Fibroblast of skin of left quadriceps (primary cell): Measurements from ENCODE around the gene CNOT4.
"Not testable (repeated sequence)": the region's sequence is repeated elsewhere in the genome, so short reads cannot be mapped to it uniquely, and the experiment has no call there.

Experiments
- DNase-seq, 2 experiments: peaks; one replicate each; pipeline ENCODE4 v3.0.0-alpha.2; 2013; ENCODE audit warnings: low read depth in 2 of 2

Gene CNOT4

DNA sequence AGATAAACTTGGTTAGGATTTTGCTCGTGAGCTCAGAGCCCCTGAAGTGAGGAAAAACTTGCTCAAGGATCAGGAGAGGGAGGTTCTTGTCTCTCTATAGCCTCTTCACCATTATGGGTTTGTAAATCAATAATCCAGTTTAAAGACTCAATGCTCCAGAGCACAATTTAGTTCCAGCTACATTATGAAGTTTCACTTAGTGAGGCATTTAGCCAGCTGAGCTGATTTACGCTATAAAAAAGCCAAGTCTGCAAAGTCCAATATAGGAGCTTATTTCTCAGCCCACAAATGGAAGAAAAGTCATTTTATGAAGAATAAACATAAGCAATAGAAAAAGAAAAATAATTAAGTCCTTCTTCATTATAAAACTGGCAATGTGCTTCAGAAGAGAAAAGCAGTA, 145.7 kb downstream of the CNOT4 start:
- no peak for DNase-seq

DNA sequence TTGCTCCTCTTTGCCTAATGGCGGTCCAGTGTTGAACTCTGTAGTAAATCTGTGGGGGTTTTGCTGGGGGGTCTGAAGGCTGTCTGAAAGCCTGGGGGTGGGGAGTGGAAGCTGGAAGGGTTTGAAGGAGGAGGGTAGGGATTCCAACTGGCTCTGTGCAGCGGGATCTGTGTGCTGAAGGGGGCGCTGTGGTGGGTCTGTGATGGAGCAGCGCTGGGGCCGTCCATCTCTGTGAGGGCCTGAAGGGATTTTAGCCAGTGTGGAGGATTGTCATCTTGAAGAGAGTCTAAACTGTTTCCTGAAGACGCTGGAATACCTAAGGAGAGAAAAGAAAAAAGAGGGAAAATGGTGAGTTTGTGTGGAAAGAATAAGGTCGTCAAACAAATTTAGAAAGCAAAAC, 147.0 kb downstream of the CNOT4 start:
- DNase-seq = no peak

DNA sequence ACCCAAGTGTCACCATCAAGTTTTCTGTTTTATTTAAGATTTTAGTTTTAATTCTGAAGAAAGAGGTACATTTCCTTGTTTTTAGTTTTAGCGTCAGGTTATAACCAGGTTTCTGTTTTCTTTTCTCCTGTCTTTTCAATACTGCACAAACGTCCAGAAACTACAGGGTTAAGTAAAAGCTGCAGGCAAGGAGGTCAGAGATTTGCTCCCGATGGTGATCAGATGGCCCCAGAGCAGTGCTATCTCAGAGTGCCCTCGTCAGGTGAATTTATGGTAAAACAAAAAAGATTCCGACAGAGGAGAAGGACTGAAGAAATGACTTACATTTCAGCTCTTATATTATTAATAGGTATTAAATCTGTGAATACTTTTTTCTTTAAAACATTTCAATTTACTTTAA, 148.1 kb downstream of the CNOT4 start:
- DNase-seq = no peak

DNA sequence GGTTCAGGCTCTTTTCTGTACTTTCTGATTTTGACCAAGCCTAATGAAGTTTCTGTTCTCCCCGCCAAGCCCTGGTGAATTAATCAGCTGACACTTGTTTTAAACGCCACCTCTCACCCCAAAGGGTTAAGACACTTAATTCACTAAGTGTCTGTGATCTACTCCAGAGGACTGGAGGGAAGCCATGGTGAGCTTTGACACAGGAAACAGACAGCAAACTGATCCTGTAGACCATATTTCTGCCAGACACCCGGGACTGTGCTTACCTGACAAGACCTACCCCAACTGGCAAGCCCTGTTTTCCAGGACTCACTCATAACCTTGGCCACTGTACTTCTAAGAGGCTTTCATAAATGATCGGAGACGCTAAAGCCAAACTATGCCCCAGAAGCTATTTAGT, 150.3 kb downstream of the CNOT4 start:
- DNase-seq = no peak

DNA sequence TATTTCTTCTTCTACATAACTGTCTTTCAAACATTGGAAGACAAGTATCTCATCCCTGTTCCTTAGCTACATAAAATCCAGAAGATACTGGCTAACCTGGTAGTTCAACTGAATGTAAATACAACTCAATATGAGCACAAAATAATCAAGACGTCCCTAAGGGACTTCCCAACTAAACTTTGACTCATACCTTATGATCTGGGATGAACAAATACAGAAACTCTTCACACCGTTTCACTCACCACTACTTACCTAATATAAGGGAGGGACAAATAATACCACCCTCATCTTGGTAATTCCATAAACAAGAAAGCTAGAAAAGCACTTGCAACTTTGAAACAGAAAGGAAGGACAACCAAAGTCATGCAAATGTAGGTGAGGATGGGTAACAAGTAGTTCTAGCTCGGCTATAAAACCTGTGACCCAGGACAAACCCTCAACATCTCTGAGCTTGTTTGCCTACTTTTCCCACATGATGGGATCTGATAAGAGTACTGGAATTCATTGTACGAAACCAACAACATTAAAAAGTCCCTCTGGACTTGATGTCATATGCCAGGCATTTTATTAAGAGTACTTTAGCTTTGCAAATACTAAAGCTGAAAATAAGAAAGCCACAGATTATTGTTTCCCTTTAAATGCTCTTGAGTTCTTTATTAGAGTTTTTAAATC, 154.4 kb downstream of the CNOT4 start:
- DNase-seq = no peak

DNA sequence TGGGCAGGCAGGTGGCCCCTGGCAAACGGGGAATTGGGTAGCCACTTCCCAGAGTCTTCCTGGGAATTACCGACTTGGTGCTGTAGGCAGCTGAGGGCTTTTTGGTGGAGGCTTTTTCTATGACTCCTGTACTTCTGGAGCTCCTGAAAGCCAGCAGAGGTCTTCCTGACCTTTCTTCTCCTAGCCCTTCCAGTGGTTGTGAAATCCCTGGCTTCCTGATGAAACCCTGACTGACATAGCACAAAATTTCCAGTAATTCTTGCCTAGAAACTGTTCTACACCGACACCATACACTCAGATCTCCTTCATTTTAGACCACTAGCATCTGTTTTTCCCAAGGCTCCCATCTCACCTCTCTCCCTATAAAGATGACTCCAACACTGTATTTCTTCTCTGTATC, 156.1 kb downstream of the CNOT4 start:
- DNase-seq = no peak

DNA sequence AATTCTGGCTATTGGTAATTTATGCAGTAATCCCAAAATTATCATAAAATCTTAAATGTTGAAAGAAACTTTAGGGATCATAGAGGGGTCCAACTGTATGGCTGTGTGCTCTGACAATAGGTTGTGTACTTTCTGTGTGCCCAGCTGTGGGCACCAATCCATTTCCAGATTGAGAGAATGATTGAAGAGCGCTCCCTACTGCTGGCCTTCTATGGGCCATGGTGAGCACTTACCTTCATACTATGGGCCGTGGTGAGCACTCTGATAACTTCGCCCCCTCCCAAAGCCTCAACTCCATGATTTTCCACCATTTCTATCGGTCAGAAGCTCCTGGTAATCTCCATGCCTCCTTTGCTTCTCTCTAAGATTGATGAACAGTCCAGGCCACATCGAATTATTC, 157.6 kb downstream of the CNOT4 start:
- no peak for DNase-seq

DNA sequence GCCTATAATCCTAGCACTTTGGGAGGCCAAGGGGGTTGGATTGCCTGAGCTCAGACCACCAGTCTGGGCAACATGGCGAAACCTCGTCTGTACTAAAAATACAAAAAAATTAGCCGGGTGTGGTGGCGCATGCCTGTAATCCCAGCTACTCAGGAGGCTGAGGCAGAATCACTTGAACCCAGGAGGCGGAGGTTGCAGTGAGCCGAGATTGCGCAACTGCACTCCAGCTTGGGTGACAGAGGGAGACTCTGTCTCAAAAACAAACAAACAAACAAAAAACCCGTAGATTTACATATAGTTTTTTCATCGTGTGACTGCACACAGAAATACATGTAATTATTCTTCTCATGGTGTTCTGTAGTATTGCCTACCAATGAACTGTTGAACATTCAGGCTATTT, 158.8 kb downstream of the CNOT4 start:
- not testable (repeated sequence) for DNase-seq

DNA sequence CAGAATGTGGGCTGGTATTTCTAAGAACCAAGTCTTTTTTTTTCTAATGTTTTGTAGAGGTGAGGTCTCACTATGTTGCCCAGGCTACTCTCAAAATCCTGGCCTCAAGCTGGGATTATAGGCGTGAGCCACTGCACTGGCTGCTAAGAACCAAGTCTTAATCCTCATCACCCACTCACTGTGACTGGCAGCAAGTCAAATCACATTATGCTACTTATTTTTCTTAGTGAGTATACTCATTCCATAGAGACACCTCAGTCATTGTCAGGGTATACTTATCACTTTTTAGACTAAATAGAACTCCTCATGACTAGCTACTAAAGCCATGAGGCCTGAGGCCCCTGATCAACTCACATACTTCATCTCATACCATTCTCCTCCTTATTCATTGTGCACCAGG, 160.2 kb downstream of the CNOT4 start:
- DNase-seq = no peak

DNA sequence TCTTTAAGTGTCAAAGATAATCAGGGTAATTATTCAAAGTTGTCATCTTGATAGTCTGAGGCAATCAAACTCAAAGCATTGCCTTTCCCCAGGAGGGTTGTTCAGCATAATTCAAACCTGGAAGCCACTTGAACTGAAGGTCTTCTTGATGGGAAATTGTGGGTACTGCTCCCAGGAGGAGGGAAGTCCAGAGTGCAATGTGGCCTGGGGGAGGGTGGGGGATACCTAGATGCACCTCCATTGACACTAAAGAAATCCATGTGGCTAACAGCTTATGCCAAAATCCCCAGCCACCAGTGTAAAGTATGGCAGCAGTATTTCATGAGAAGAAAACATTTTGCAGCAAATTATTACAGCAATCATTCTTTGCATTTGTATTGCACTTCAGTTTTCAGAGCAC, 161.4 kb downstream of the CNOT4 start:
- no peak for DNase-seq

DNA sequence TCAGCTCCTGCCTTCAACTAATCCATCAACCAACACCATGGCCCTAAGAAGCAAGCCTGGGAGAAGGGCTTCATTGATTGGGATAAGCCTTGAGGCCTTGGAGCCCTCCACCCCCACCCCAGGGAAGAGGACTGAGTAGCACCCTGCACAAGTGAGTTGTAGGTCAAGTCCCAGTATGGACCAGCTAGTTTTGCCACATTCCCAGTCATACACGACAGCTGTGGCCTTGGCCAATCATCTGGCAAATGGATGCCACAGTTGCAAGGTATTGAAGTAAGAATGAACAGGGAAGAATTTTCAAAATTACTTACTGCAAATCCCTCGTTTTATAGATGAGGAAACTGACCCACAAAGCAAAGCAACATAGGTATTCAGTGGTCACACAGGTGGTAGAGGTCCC, 166.5 kb downstream of the CNOT4 start:
- DNase-seq = no peak

DNA sequence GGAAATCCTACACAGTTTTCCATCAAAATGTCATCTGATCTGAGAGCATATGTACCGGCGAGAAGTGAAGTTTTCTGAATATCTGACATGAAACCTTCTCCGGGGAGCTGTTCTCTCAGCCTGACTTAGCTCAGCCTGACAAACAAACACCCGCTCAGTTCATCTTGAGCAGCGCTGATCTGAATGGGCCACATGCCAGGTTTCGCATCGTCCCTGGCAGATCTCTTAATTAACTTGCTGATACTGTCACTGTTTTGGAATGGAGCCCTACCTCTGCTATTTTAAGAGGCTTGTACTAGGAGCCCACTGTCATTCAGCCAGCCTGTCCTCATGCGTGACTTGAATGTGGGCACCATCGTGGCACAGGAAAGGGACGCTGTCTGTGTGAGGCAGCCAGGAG, 167.0 kb downstream of the CNOT4 start:
- no peak for DNase-seq

DNA sequence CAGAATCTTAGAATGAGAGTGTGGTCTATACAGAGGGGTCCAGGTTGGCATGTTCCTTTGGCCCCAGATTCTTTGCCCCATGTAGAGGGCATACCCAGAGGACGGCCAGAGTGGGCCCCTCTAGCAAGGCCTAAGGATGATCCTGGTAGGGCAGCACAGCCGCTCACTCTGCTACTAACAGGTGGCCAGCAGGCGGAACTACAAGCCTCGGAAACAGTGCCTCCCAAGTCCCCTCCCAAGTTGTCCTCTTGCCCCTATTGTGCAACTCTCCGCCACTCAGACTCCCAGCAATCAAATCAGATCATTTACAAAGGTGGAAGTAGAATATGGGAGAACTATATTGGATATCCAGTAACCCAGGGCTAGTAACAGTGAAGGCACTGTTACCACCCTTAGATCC, 168.9 kb downstream of the CNOT4 start:
- DNase-seq = no peak

DNA sequence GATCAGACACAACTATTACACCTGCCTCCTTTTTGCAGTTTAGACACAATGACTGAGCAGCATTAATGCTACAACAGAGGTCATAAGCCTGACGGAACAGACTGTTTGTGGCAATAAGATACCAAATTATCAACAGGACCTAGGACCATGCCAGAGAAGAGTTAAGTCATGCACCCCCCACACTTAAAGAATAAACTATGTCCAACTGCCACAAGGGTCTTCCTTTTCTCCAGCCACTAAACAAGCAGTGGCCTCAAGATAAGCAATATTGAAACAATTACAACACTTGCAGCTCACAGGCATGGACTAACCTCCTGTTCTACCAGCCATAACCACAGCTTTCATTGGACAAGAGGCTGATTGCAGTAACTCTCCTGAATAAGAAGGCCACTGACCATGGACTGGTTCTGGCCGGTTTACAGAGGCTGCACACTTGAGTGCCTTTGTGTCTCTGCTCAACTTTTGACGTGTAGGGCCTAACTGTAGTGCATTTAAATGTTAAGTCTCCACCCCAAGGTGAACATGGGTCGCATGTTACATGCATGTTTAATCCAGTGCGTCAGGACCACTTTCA, 171.8 kb downstream of the CNOT4 start:
- no peak for DNase-seq

DNA sequence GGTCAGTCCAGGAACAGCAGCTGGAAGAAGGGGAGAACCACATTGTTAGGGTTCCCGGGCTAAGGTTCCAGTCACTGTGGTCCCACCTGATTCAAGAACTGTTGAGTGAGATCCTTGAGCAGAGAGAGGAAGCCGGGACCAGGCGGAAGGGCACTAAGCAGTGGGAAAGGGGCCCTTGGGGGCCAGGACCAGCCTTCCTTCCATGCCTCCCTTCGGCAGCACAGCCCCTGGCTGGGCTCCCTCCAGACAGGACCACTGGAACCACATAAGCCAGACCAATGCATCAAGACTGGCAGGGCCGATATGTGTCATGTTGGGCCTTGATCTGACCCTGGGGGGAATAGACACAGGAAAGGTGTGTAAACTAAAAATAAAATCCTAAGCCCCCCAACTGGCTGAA, 172.4 kb downstream of the CNOT4 start:
- DNase-seq = no peak

DNA sequence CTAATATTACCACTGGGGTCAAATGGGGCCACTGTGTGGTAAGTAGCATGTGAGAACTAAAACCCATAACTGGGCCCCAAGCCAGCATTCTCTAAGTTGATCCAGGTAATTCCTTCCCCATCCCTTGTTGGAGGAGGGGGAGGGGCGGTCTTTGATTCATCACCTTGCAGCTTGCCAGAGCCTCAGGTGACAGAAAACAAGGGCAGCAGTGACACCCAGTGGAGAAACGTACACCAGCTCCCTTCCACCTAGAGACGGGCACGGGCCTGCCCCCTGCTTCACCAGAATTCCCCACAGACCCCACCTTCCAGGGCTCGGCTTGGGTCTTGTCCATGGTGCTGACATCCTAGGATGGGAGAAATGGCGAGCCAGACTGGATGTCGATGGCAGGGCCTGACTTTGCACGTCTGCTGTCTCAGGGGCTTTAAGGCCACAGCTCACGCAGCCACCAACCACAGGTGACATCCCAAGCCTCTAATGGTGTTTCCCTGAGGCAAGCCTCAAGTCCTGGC, 174.2 kb downstream of the CNOT4 start:
- peak in 1 of 2 experiments; percentile 4 for DNase-seq

DNA sequence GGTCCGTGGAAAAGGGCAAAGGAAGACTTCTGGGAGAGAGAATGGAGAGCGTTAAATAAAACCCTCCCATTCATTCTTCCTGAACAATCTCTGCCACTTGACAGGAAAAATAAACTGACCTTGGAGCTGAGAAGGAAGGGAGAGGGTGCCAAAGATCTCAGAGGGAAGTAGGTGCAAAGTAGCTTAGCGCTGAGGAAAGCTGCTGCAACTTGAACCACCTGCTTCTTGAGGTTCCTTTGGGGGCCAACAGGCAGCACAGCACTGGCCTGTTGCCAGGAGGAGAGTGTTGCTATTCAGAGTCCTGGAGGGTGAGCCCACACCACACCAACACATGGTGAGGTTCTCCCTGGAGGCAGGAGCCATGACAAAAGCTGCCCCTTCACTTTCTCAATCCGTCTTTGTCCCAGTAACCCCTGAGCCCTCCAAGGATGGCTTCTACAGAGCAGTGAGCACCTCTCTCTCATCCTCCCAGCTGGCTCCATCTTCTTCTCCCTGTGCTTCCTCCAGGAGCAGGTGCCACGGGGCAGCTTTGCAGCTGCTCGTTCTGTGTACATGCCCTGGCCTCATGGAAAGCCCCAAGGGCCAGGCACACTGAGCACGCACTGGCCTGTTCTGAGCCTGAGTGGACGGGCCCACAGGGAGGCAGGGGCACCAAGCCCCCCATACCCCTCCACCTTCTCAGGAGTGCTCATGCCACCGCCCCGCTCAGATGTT, 174.9 kb downstream of the CNOT4 start:
- no peak for DNase-seq

DNA sequence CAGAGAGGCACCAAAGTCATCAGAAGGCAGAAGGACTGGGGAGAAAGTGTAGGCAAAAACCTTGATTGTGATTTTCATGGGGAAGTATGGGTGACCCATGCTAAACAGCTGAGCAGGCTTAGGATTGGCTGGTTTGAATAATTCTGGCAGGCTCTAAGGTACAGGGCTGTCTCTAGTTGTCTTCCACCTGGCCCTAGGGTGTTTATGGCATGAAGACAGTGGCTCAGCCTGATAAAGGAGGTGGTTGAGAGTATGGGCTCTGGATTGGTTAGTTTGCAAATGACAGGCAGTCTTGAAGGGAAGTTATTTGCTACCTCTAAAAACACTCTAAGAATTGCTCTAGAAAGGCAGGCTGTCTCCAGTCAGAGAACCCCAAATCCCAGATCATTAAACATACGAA, 176.0 kb downstream of the CNOT4 start:
- no peak for DNase-seq

DNA sequence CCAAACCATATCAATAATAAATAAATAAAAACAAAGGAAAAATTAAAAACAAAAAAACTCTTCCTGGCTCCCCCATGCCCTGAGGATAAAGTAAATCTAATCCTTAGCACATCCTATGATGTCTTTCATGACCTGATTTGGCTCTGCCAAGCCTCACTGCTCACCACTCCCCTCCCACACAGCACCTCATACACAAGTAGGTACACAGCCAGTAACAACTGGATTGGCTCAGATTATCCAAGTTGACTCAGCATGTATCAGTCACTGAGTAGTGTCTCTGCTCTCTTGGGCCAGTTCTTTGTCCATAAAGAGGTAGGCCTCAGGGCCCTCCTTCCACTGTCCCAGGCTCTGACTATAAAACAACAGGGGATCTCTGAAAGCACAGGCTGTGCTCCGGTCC, 176.7 kb downstream of the CNOT4 start:
- DNase-seq = no peak

DNA sequence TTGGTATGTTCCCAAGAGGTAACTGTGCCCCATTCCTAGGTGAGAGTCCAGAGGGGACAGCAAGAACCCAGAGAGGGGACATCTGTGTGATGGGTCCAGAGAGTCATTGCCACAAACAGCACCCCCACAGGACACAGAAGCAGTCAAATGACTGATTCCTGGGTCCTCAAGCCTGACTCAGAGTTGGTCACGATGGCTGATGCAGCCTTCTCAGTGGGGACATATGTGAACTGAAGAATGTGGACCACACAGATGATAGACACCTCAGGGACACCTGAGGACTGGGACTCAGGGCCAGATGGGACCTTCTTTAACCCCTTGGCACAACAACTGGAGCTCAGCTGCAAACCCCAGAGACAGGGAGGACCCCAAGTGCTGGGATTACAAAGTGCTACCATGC, 179.8 kb downstream of the CNOT4 start:
- no peak for DNase-seq

DNA sequence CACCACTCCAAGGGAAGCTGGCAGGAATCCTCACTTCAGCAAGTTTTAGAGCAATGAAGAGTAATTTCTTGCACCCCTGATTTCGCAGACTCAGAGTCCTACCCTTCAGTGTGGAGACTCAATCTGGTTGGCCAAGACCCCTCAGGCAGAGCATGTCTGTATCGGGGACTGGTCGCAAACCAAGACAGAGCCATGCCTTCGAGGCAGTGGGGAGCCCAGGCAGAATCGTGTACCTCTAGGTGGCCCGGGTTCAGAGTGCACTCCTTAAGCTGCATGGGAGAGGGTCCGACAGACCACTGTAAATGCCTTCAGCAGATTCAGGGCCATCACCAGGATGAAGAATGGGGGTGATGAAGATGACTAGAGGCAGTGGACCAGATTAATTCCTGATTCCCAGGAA, 181.4 kb downstream of the CNOT4 start:
- DNase-seq = no peak

DNA sequence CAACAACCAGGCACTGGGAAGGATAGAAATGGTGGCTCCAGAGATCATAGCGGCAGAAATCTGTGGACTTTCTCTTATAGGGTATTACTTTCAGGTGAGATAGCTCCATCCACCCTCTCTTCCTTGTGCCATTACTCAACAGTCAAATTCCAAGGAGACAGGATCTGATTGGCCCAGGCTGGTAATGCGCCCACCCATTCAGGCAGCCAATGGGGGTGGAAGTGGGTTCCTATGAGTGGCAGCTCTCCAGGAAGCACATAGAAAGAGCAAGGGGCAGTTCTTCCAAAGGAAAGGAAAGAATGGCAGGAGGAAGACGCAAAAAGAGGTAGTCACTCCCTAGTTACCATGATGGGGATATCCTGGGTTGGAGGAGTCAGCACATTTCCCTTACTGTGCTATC, 181.8 kb downstream of the CNOT4 start:
- DNase-seq = no peak

DNA sequence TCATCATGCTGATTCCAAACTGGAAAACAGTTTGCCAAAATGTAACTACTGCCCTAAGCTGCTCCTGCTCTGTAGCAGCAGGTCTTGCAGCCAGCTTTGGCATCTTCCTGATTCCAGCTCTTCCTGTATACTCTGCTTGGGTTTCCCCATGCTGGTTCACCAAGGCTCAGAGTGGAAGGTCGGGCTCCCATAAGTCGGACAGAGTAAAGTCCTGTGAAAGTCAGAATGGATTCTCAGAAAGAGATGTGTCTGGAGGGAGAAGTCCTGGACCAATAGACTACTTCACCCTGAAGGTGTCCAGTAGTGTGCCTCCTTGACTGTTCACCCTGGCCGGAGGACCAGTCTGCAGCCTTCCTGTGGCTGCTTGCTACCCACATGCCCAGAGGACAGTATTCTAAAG, 182.4 kb downstream of the CNOT4 start:
- no peak for DNase-seq
